GM19239 (cell line): ENCODE results near the gene HHIP.

Source experiments
- DNase-seq: peaks from one replicate; pipeline ENCODE4 v3.0.0; 2011; ENCODE audit warnings: low spot score; ENCODE audit not compliant: insufficient read length
- FAIRE-seq: peaks from 2 replicates; lab custom pipeline; 2011; peaks lifted over from hg19 to GRCh38; lab: Jason Lieb, UNC

Gene HHIP

GRCh38 chr4:144653781-144654545 lies 8.0 kb downstream of the HHIP start:
- no peak for DNase-seq
- FAIRE-seq, result no peak

GRCh38 chr4:144655491-144655890 lies 9.5 kb downstream of the HHIP start:
- DNase-seq, result no peak
- no peak for FAIRE-seq

GRCh38 chr4:144656850-144657249 lies 10.9 kb downstream of the HHIP start:
- DNase-seq (no peak), FAIRE-seq (no peak)

- FAIRE-seq, result no peak
- DNase-seq, result no peak
Observed at GRCh38 chr4:144658015-144658567, 12.1 kb downstream of the HHIP start.

GRCh38 chr4:144658903-144659302 lies 12.9 kb downstream of the HHIP start:
- FAIRE-seq, result no peak
- no peak for DNase-seq

GRCh38 chr4:144659447-144659846 lies 13.5 kb downstream of the HHIP start:
- DNase-seq (no peak), FAIRE-seq (no peak)

GRCh38 chr4:144663834-144664475 lies 18.0 kb downstream of the HHIP start:
- DNase-seq (no peak), FAIRE-seq (no peak)

- no peak for DNase-seq
- FAIRE-seq, result no peak
Observed at GRCh38 chr4:144666539-144667175, 20.7 kb downstream of the HHIP start.

- no peak for DNase-seq
- FAIRE-seq, result no peak
Observed at GRCh38 chr4:144667500-144667899, 21.5 kb downstream of the HHIP start.

GRCh38 chr4:144670776-144671175 lies 24.8 kb downstream of the HHIP start:
- no peak for FAIRE-seq
- no peak for DNase-seq

GRCh38 chr4:144674711-144675110 lies 28.8 kb downstream of the HHIP start:
- DNase-seq (no peak), FAIRE-seq (no peak)

GRCh38 chr4:144681806-144682205 lies 35.9 kb downstream of the HHIP start:
- FAIRE-seq, result no peak

GRCh38 chr4:144683516-144683915 lies 37.6 kb downstream of the HHIP start:
- DNase-seq, result no peak
- no peak for FAIRE-seq

More at GRCh38 chr4:144681806-144682205, 35.9 kb downstream of the HHIP start:
- DNase-seq, result no peak

- DNase-seq, result no peak
- FAIRE-seq, result no peak
Observed at GRCh38 chr4:144685911-144686310, 40.0 kb downstream of the HHIP start.

GRCh38 chr4:144686921-144687320 lies 41.0 kb downstream of the HHIP start:
- DNase-seq, result no peak
- FAIRE-seq, result no peak

GRCh38 chr4:144687466-144687865 lies 41.5 kb downstream of the HHIP start:
- no peak for DNase-seq
- FAIRE-seq, result no peak

GRCh38 chr4:144688035-144688569 lies 42.1 kb downstream of the HHIP start:
- FAIRE-seq (no peak), DNase-seq (no peak)

- no peak for FAIRE-seq
- DNase-seq, result no peak
Observed at GRCh38 chr4:144689125-144689524, 43.2 kb downstream of the HHIP start.

- DNase-seq (no peak), FAIRE-seq (no peak)
Observed at GRCh38 chr4:144695721-144696120, 49.8 kb downstream of the HHIP start.

- DNase-seq, result no peak
- FAIRE-seq, result no peak
Observed at GRCh38 chr4:144696376-144696775, 50.4 kb downstream of the HHIP start.

GRCh38 chr4:144699565-144699964 lies 53.6 kb downstream of the HHIP start:
- DNase-seq, result no peak

More at GRCh38 chr4:144699565-144699964, 53.6 kb downstream of the HHIP start:
- FAIRE-seq, result no peak
